ENCODE measurements around the gene ICA1L. TPM values are rescaled to one million over a fixed set of nuclear protein-coding genes. Genes with fewer than 3 reads are reported as not detected.

Gene ICA1L
- total RNA-seq, 1 donor from 2014 or later, result 6.5 TPM

GRCh38 chr2:202752071-202752470 lies 119.5 kb downstream of the ICA1L start:
- TF ChIP-seq CTCF (IDR thresholded peaks at IDR 0.05), result no peak
- DNase-seq (ENCODE audit: extremely low spot score, unreplicated experiment), result no peak
- no peaks in the 10 kb centered on the region for H3K27me3 Mint-ChIP-seq (ENCODE audit: unreplicated experiment)
- H3K4me3 Mint-ChIP-seq (ENCODE audit: unreplicated experiment), result no peak overlapping the region
- peaks cover 19% of the 10 kb centered on the region for H3K9me3 Mint-ChIP-seq (ENCODE audit: unreplicated experiment)
- peaks cover 7% of the 10 kb centered on the region for H3K36me3 Mint-ChIP-seq (ENCODE audit: unreplicated experiment)
- no peak overlapping the region for H3K27ac Mint-ChIP-seq (ENCODE audit: unreplicated experiment)
- H3K4me1 Mint-ChIP-seq (ENCODE audit: unreplicated experiment), result peaks cover 7% of the 10 kb centered on the region

- TF ChIP-seq CTCF (IDR thresholded peaks at IDR 0.05), result no peak
- no peak for DNase-seq (ENCODE audit: extremely low spot score, unreplicated experiment)
- no peaks in the 10 kb centered on the region for H3K27me3 Mint-ChIP-seq (ENCODE audit: unreplicated experiment)
Observed at GRCh38 chr2:202750763-202751427, 120.7 kb downstream of the ICA1L start.

GRCh38 chr2:202749477-202749876 lies 122.1 kb downstream of the ICA1L start:
- Mint-ChIP-seq H3K27ac (ENCODE audit: unreplicated experiment) (no peak overlapping the region), H3K27me3 (ENCODE audit: unreplicated experiment) (no peaks in the 10 kb centered on the region)

More at GRCh38 chr2:202750763-202751427, 120.7 kb downstream of the ICA1L start:
- H3K36me3 Mint-ChIP-seq (ENCODE audit: unreplicated experiment), result peaks cover 8% of the 10 kb centered on the region
- peaks cover 26% of the 10 kb centered on the region for H3K9me3 Mint-ChIP-seq (ENCODE audit: unreplicated experiment)
- H3K27ac Mint-ChIP-seq (ENCODE audit: unreplicated experiment), result no peak overlapping the region
- H3K4me3 Mint-ChIP-seq (ENCODE audit: unreplicated experiment), result no peak overlapping the region
- peaks cover 7% of the 10 kb centered on the region for H3K4me1 Mint-ChIP-seq (ENCODE audit: unreplicated experiment)

GRCh38 chr2:202743613-202744012 lies 128.0 kb downstream of the ICA1L start:
- Mint-ChIP-seq H3K9me3 (ENCODE audit: unreplicated experiment) (peaks cover 29% of the 10 kb centered on the region), H3K4me1 (ENCODE audit: unreplicated experiment) (no peaks in the 10 kb centered on the region), H3K27me3 (ENCODE audit: unreplicated experiment) (no peaks in the 10 kb centered on the region), H3K4me3 (ENCODE audit: unreplicated experiment) (no peak overlapping the region), H3K27ac (ENCODE audit: unreplicated experiment) (no peak overlapping the region), H3K36me3 (ENCODE audit: unreplicated experiment) (peaks cover 24% of the 10 kb centered on the region)
- no peak for TF ChIP-seq CTCF (IDR thresholded peaks at IDR 0.05)
- DNase-seq (ENCODE audit: extremely low spot score, unreplicated experiment), result no peak

More at GRCh38 chr2:202749477-202749876, 122.1 kb downstream of the ICA1L start:
- no peak for DNase-seq (ENCODE audit: extremely low spot score, unreplicated experiment)
- no peak overlapping the region for H3K4me3 Mint-ChIP-seq (ENCODE audit: unreplicated experiment)
- H3K4me1 Mint-ChIP-seq (ENCODE audit: unreplicated experiment), result peaks cover 7% of the 10 kb centered on the region
- peaks cover 8% of the 10 kb centered on the region for H3K36me3 Mint-ChIP-seq (ENCODE audit: unreplicated experiment)
- TF ChIP-seq CTCF (IDR thresholded peaks at IDR 0.05), result no peak
- H3K9me3 Mint-ChIP-seq (ENCODE audit: unreplicated experiment), result peaks cover 27% of the 10 kb centered on the region

DNA sequence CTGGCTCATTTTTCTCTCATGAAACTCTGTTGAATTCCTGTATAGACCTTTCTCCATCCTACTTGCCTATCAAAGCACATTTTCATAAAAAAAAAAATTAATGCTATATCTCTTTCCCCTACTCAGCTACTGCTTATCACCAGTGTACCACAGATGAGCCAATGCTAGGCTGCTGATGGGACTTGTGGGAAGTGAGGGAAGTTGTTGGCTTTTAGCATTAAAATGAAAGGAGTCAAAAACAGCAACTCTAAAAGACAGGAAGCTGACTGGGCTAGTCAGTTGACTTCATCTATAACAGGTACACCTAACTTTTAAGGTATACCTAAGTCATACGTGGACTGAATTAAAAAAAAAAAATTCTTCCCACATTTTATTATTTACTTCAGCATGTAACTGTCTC lies 134.7 kb downstream of the ICA1L start:
- no peak overlapping the region for H3K27ac Mint-ChIP-seq (ENCODE audit: unreplicated experiment)
- H3K9me3 Mint-ChIP-seq (ENCODE audit: unreplicated experiment), result peaks cover 4% of the 10 kb centered on the region
- H3K27me3 Mint-ChIP-seq (ENCODE audit: unreplicated experiment), result no peaks in the 10 kb centered on the region
- TF ChIP-seq CTCF (IDR thresholded peaks at IDR 0.05), result no peak
- H3K36me3 Mint-ChIP-seq (ENCODE audit: unreplicated experiment), result peaks cover 16% of the 10 kb centered on the region
- DNase-seq (ENCODE audit: extremely low spot score, unreplicated experiment), result no peak
- H3K4me3 Mint-ChIP-seq (ENCODE audit: unreplicated experiment), result no peak overlapping the region
- no peaks in the 10 kb centered on the region for H3K4me1 Mint-ChIP-seq (ENCODE audit: unreplicated experiment)
